NCI-H1436 treated with DMSO at 0.1 percent for 48 hours (cell line): ENCODE results near the gene COL6A1.
"Not testable (repeated sequence)": the region's sequence is repeated elsewhere in the genome, so short reads cannot be mapped to it uniquely, and the experiment has no call there.

Source experiments
- DNase-seq: peaks from one replicate; lab custom pipeline; 2025; lab: John Stamatoyannopoulos, UW

COL6A1 gene

GRCh38 chr21:46005894-46006546, 24.4 kb downstream of the COL6A1 start:
- DNase-seq, result not testable (repeated sequence)

DNA sequence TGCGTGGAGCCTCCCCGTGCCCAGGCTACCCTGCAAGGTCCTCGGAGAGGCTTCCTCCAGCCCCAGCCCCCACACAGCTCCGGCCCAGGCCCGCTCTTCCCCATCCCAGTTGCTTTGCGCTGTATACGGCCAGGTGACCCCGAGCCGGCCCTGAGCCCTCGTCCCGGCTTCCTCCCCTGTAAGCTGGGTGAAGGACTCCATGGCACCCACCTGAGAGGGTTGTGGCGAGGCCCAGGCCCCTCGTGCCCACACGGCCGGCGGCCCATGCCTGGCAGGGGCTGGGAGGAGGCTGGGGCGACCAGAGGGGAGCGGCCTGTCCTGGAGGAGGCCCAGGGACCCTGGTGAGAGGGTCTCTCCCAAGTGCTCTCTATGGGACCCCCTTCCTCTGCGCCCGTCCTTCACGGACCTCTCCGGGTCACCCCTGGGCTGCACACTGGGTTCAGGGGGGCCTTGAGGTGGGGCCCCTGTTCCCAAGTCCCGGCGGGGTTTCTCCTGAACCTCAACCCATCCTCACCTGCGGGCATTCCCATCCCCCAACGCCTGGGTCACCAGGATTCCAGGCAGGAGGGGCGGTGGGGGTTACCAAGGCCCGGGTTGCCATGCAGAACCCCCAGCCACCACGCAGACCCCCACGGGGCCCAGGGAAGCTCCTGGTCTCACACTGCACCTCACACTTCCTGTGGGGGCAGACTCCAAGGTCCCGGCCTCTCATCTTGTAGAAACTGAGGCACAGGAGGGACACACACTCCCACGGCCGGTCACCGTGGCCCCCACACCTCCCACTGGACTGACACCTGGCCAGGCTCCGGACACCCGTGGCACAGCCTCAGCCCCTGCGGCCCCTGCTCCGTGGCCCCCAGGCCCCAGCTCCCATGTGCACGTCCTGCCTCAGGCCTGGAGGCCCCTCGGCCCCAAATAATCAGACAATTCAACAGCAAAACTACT, 25.2 kb downstream of the COL6A1 start:
- no peak for DNase-seq

DNA sequence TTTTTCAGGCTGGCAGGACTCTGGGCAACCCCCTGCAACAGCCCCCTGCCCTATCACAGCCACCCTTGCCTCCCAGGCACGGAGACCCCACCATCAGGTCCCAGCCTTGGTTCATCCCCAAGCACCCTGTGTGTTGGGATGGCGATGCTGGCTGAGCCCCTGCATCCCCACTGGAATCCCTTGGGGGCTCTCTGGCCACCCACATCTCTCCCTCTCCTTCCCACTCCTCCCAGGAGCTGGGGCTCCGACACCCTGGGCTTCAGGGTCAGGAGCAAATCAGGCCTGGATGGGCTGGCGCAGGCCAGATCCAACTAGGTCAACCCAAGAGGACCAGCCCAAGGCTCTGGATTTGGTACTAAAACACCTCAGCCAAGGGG, 25.9 kb downstream of the COL6A1 start:
- no peak for DNase-seq

- DNase-seq, result no peak
Measured at GRCh38 chr21:46008893-46009621, 27.5 kb downstream of the COL6A1 start.

DNA sequence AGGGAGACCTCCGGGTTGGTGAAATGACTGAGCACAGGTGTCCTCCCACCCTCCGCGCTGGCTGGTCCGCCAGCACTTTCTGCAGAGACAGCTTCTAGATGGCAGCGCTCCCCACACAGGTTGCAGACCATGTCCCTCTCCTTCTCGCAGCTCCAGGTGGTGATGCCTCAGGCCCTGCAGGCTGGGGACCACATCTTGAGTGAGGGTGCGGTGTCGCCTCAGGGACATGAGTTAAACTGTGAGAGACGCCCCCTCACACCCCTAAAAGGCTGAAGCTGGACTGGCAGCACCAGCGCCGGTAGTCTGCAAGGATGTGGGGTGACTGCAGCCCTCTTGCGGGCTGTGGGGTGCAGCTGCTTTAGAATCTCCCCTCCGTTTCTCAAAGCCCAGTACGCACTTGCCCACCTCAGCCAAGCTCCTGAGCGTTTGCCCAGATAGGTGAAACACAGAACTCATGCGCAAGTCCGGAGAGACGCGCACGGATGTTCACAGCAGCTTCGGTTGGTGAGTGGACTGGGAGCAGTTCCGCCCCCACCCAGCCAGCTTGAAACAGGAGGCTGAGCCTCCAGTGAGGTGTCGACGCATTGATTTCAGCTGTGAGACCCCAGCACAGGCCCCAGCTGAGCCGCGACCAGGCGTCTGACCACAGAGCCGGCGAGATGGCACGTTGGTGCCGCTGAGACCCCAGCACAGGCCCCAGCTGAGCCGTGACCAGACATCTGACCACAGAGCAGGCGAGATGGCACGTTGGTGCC, 28.6 kb downstream of the COL6A1 start:
- DNase-seq, result no peak

GRCh38 chr21:46011267-46011967, 29.8 kb downstream of the COL6A1 start:
- no peak for DNase-seq

GRCh38 chr21:46012154-46012553, 30.6 kb downstream of the COL6A1 start:
- DNase-seq, result no peak

DNA sequence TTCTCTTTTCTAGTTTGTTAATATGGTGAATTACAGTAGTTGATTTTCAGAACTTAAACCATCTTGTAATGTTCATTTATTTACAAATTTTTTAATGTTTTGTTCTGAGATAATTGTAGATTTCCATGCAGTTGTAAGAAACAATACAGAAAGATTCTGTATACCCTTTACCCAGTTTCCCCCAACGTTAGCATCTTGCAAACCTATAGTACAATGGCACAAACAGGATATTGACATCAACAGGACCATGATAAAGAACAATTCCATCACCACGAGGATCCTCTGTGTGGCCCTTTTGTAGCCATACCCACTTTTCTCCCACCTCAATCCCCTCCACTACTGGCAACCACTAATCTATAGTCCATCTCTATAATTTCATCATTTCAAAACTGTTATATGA, 33.3 kb downstream of the COL6A1 start:
- DNase-seq, result no peak

DNA sequence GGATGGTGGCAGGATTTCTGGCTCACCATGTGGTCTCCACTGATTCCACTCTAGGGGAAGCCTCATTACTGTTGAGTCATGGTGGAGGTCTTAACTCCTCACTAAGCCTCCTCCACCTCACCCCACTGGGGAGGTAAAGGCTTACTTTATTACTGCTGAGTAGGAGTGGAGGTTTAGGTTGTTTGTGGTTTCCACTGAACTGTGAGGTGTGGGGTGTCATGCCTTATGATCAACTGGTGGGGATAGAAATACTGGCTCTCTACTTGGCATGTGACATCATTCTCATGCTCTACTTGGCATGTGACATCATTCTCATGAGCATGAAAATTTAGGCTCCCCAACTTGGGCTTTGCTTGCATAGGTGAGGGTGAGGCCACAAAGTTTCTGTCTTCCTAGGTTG, 35.6 kb downstream of the COL6A1 start:
- DNase-seq, result no peak

DNA sequence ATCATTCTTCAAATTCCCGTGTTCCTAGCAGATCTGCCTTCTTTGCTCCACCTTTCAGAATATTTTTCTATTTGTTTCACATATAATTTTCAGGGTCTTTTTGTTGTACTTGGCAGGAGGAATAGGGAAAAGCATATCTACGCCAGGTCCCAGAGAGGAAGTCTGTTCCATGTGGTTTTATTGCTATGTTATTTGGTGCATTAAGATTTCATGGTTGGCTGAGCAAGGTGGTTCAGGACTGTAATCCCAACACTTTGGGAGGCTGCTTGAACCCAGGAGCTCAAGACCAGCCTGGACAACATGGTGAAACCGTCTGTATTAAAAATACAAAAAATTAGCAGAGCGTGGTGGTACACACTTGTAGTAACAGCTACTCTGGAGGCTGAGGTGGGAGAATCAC, 36.1 kb downstream of the COL6A1 start:
- no peak for DNase-seq

DNA sequence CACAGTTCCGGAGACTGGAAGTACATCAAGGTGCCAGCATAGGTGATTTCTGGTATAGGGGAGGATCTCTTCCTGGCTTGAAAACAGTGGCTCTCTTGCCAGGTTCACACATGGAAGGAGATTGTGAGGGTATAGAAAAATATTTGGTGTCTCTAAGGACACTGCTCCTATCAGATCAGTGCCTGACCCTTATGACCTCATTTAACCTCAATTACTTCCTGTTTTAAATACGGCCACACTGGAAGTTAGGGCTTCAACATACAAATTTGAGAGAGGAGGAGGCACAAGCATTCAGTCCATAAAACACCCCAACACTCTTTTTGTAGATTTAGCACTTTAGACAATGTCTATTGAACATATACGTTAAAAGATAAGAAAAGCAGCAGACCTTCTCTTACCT, 37.0 kb downstream of the COL6A1 start:
- DNase-seq, result no peak

DNA sequence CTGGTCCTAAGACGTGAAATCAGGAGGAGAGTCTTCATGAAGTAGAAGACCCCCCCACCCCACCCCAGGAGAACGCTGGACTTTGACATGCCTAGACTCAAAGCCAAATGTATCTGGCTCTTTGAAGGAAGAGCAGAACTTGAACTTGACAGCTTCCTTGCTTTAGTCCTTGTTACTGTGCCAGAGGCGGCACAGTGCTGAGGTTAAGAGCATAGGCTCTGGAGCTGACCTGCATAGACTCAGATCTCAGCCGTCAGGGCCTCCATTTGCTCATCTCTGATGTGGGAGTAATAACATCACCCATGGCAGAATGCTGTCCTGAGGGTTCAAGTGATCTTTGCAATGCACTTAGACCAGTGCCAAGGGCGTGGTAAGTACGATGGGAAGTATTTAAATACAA, 39.0 kb downstream of the COL6A1 start:
- DNase-seq, result no peak

DNA sequence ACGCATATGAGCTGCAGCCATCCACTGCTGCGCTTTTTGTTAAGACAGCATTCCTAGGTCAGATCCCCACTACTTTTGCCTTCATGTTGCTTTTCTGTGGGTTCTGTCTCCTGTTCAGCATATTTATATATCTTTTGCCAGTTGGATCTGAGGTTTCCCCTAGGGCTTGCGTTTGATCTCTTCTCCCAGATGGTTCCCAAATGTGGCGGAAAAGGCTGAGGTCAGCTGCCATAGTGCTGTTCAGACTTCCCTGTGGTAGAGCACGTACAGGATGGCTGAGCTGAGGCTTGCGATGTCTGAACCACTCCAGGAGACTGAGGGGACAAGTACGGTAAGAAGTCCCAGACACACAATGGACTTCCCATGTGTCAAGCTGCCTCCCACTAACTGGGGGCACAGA, 39.8 kb downstream of the COL6A1 start:
- DNase-seq, result no peak

- DNase-seq, result no peak
Measured at GRCh38 chr21:46021978-46022544, 40.5 kb downstream of the COL6A1 start.

GRCh38 chr21:46022551-46023525, 41.3 kb downstream of the COL6A1 start:
- peak; percentile 52 for DNase-seq

- no peak for DNase-seq
Measured at GRCh38 chr21:46023555-46023954, 42.0 kb downstream of the COL6A1 start.

DNA sequence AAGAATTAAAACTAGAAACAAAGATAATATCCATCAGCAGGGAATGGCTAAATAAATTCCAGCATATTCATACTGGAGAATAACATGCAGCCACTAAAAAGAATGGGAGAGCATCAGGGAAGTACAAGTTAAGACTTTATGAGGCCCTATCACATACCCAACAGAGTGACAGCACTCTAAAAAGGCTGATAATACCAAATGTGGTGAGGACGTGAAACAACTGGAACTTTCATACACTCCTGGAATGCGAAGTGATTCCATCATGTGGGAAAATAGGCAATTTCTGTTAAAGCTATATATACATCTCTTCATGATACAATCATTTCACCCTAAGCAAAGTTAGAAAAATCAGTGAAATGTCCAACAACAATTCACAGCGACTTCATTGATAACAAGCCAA, 42.6 kb downstream of the COL6A1 start:
- no peak for DNase-seq

DNA sequence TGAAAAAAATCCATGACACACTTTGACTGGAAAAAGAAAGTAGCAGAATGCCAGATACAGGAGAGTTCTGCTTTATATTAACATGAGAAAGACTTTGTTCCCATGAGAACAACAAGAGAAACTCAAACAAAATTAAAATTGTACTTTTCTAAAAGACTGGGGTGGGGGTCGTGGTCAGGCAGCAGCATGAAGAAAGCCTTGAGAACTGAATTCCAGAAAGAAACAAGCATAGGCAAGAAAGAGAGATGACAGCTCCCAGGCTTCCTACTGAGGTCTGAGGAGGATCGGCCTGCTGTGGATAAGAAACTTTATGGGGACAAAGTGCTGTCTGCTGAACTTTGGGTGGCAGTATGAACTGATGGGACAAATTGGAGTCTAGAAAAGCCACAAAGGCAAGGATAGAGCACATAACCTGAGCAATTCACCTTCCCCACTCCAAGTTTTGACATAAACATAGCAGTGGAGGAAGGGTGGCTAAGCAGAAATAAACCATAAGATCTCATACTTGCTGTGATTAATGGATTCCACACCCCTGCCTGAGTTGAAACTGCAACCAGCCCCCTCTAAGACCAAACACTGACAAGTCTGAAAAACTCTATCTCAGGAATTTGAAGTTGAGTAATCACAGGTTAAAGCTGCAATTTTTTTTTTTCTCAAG, 43.7 kb downstream of the COL6A1 start:
- no peak for DNase-seq

DNA sequence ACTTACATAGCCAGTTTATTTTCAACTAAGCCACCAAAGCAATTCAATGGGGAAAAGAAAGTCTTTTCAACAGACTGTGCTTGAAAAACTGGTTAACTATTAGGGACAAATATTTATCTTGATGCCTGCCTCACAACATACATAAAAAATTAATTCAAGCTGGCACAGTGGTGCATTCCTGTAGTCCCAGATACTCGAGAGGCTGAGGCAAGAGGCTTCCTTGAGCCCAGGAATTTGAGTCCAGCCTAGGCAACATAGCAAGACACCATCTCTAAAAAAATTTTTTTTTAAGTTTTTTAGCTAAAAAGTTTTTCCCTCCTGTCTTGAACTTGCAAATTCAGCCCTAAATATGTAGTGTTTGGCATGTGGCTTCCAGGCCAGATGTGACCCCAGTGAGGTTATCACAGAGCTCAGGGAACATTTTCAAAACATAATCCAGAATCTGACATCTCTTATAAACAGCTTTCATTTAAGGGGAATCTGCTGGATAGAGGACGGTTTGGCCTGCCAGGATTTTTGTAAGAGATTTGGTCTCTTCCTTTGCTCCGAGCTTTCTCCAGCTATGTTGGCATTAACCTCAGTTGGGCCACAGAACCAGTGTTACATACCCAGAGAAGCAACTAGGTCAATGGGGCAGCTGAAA, 46.4 kb downstream of the COL6A1 start:
- no peak for DNase-seq
